H1 (cell line): ENCODE measurements around the gene POLA2. TPM values are rescaled to one million over a fixed set of nuclear protein-coding genes. Genes with fewer than 3 reads are reported as not detected.

Experiments
- BCL11A ChIP-seq, 2 experiments: IDR thresholded peaks; one replicate each; pipeline ENCODE4 v1.6.1; 2011; ENCODE audit warnings: low read depth in 2 of 2, low read length in 2 of 2, mild to moderate bottlenecking in 2 of 2
- CEBPB ChIP-seq: IDR thresholded peaks from 2 replicates; pipeline ENCODE4 v1.6.1; 2012; ENCODE audit warnings: low read depth, low read length
- CHD1 ChIP-seq: IDR thresholded peaks from 2 replicates; pipeline ENCODE4 v1.6.1; 2012; ENCODE audit warnings: low read depth, low read length, improper control_type of control experiment
- EZH2 ChIP-seq: fragments of 200-600 bp; sonication (generic); IDR thresholded peaks from 2 replicates; pipeline ENCODE4 v1.7.1; 2012; ENCODE audit warnings: low read depth, mild to moderate bottlenecking, moderate library complexity, low read length, inconsistent platforms; ENCODE audit not compliant: severe bottlenecking
- MAFK ChIP-seq: IDR thresholded peaks from 2 replicates; pipeline ENCODE4 v1.6.1; 2012; ENCODE audit warnings: low read depth, mild to moderate bottlenecking, improper control_type of control experiment, low read length
- polyA plus RNA-seq, 7 experiments: library from polyadenylated mRNA; depleted of rRNA in 3 of 7; stranded (reverse) in 5 of 7; unstranded in 2 of 7; fragments of >200 nt in 5 of 7; fragments of 200-250 nt in 2 of 7; gene quantifications; 1 replicate in 5 of 7; 2 replicates in 1 of 7; 4 replicates in 1 of 7; pipeline versions ENCODE4 v1.2.1 to v1.2.3, GENCODE V29; 2011 to 2013; ENCODE audit warnings: missing spikeins in 2 of 7, mixed read lengths in 2 of 7
- total RNA-seq: library from RNA; stranded (reverse); fragmentation: NEBNext Ultra II Directional; extraction: Animal tissue kit (Norgen Biotek cat#: 25700); gene quantifications from 2 replicates; pipeline ENCODE4 v1.2.1, GENCODE V29; 2021

The POLA2 gene
- total and polyA plus RNA-seq, 2 of the 8 experiments (the other 6 are each of a cell fraction or from before 2014, with no cell fraction given) = 31.2 to 55.9 TPM

DNA sequence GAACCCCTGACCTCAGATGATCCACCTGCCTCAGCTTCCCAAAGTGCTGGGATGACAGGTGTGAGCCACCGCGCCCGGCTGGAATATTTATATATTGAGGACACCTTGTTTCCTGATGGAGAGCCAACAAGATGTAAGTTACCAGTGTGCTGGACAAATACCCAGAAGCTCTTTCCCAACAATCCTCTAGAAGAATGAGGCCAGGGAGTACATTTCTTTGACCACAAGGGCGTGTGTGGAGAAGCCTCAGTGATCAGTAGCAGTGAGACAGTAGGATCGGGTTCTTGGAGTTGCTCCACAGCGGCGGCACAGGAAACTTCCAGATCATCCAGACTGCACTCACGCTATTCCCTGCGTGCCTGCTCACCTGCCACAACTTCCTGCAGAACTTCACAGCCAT lies 10.3 kb upstream of the POLA2 start (continued):
- TF ChIP-seq EZH2 (no peak), CHD1 (no peak), BCL11A (IDR thresholded peaks at IDR 0.05; ENCODE audit: low read depth in 2 of 2, low read length in 2 of 2) (no peak), MAFK (no peak), CEBPB (no peak)
- TF ChIP-seq, all 59 proteins: peak for 0
